HepG2 (cell line): Measurements from ENCODE around the gene LRBA. TPM values are rescaled to one million over a fixed set of nuclear protein-coding genes. Genes with fewer than 3 reads are reported as not detected.
A peak's percentile ranks its signal among the peaks of the same experiment; 100 is the strongest.

Experiments
- ATF5 ChIP-seq: sonication (generic); formaldehyde crosslinking; IDR thresholded peaks from 2 replicates; pipeline ENCODE4 v1.4.0; 2020; ENCODE audit warnings: mild to moderate bottlenecking, low read depth, missing genetic modification reagents
- CBFB ChIP-seq: sonication (generic); formaldehyde crosslinking; IDR thresholded peaks from 2 replicates; pipeline ENCODE4 v1.4.0; 2020; ENCODE audit warnings: missing genetic modification reagents
- HNRNPH1 ChIP-seq: fragments of 200-400 bp; formaldehyde crosslinking; optimal IDR thresholded peaks from 2 replicates; pipeline ENCODE3; 2017; ENCODE audit warnings: mild to moderate bottlenecking, low read depth, low read length
- KDM2A ChIP-seq: sonication (generic); formaldehyde crosslinking; IDR thresholded peaks from 2 replicates; pipeline ENCODE4 v1.4.0; 2020; ENCODE audit warnings: low read depth, missing genetic modification reagents, borderline replicate concordance
- MZF1 ChIP-seq: sonication (generic); formaldehyde crosslinking; IDR thresholded peaks from 2 replicates; pipeline ENCODE4 v1.8.1; 2023; ENCODE audit warnings: mild to moderate bottlenecking, missing genetic modification reagents, borderline replicate concordance
- NCOA1 ChIP-seq: sonication (generic); formaldehyde crosslinking; IDR thresholded peaks from 2 replicates; pipeline ENCODE4 v1.9.0; 2021; ENCODE audit warnings: missing genetic modification reagents
- PHF20 ChIP-seq: sonication (generic); formaldehyde crosslinking; IDR thresholded peaks from 2 replicates; pipeline ENCODE4 v1.5.0; 2020; ENCODE audit warnings: mild to moderate bottlenecking, missing genetic modification reagents
- RFXAP ChIP-seq: sonication (generic); formaldehyde crosslinking; IDR thresholded peaks from 2 replicates; pipeline ENCODE4 v1.4.0; 2020; ENCODE audit warnings: missing genetic modification reagents, borderline replicate concordance
- SIN3A ChIP-seq: IDR thresholded peaks from 2 replicates; pipeline ENCODE4 v1.6.1; 2011; ENCODE audit warnings: low read depth, mild to moderate bottlenecking, control low read depth, low read length, borderline replicate concordance
- SOX13 ChIP-seq, 3 experiments: fragments of 450-650 bp in 1 of 3; sonication (generic) in 1 of 3; formaldehyde crosslinking in 1 of 3; IDR thresholded peaks in 2 of 3; conservative IDR thresholded peaks in 1 of 3; 2 replicates each; pipeline versions ENCODE4 v1.5.0 to v1.6.1; 2016 to 2020; ENCODE audit warnings: antibody characterized with exemption in 1 of 3, mild to moderate bottlenecking in 1 of 3, missing compliant biosample characterization in 1 of 3, missing genetic modification reagents in 1 of 3, moderate library complexity in 1 of 3
- THAP8 ChIP-seq: sonication (generic); formaldehyde crosslinking; IDR thresholded peaks from 2 replicates; pipeline ENCODE4 v1.5.1; 2020; ENCODE audit warnings: missing genetic modification reagents, mild to moderate bottlenecking, borderline replicate concordance
- U2AF1 ChIP-seq: fragments of 200-400 bp; formaldehyde crosslinking; optimal IDR thresholded peaks from 2 replicates; pipeline ENCODE3; 2017; ENCODE audit warnings: mild to moderate bottlenecking, low read depth, low read length
- U2AF2 ChIP-seq: fragments of 200-400 bp; formaldehyde crosslinking; IDR thresholded peaks from 2 replicates; pipeline ENCODE4 v1.6.1; 2017; ENCODE audit warnings: low read depth, mild to moderate bottlenecking, low read length
- ZBTB42 ChIP-seq: sonication (generic); formaldehyde crosslinking; IDR thresholded peaks from 2 replicates; pipeline ENCODE4 v1.5.0; 2020; ENCODE audit warnings: mild to moderate bottlenecking, missing genetic modification reagents
- ZNF10 ChIP-seq: sonication (generic); formaldehyde crosslinking; IDR thresholded peaks from 2 replicates; pipeline ENCODE4 v1.4.0; 2020; ENCODE audit warnings: mild to moderate bottlenecking, low read depth, missing genetic modification reagents, borderline replicate concordance
- ZNF282 ChIP-seq: fragments of 450-650 bp; IDR thresholded peaks from 2 replicates; pipeline ENCODE4 v1.6.1; 2018; ENCODE audit not compliant: partially characterized antibody
- ZNF430 ChIP-seq: sonication (generic); formaldehyde crosslinking; IDR thresholded peaks from 2 replicates; pipeline ENCODE4 v1.9.0; 2021; ENCODE audit warnings: mild to moderate bottlenecking, missing genetic modification reagents
- ZNF660 ChIP-seq: sonication (generic); formaldehyde crosslinking; IDR thresholded peaks from 2 replicates; pipeline ENCODE4 v1.5.1; 2020; ENCODE audit warnings: mild to moderate bottlenecking, low read depth, missing genetic modification reagents, borderline replicate concordance
- ZNF709 ChIP-seq: sonication (generic); formaldehyde crosslinking; IDR thresholded peaks from 2 replicates; pipeline ENCODE4 v1.5.0; 2020; ENCODE audit warnings: mild to moderate bottlenecking, missing genetic modification reagents
- polyA plus RNA-seq, 8 experiments: library from polyadenylated mRNA; depleted of rRNA in 3 of 8; stranded (reverse) in 7 of 8; unstranded in 1 of 8; fragments of >200 nt; fragmentation: Illumina TruSeq in 4 of 8; extraction: Trizol in 4 of 8; gene quantifications; 2 replicates each; pipeline versions ENCODE4 v1.2.1 to v1.2.3, GENCODE V29; 2011 to 2016; ENCODE audit warnings: low read depth in 4 of 8, missing spikeins in 1 of 8, mixed read lengths in 1 of 8; ENCODE audit not compliant: insufficient read depth in 1 of 8
- total RNA-seq, 5 experiments: library from RNA; depleted of rRNA; stranded (reverse); fragments of >200 nt; fragmentation: Illumina TruSeq; extraction: Trizol; gene quantifications; 2 replicates each; pipeline ENCODE4 v1.2.3, GENCODE V29; 2016; ENCODE audit warnings: low read depth in 1 of 5
- TF ChIP-seq, protein P1 (sequence below): sonication (generic); formaldehyde crosslinking; IDR thresholded peaks from 2 replicates; pipeline ENCODE4 v1.8.1; 2023; ENCODE audit warnings: mild to moderate bottlenecking, missing genetic modification reagents
- TF ChIP-seq, protein P2 (sequence below): sonication (generic); formaldehyde crosslinking; IDR thresholded peaks from 2 replicates; pipeline ENCODE4 v1.4.0; 2020; ENCODE audit warnings: missing genetic modification reagents

Gene LRBA
- total and polyA plus RNA-seq, 2 of the 13 experiments (the other 11 are each of a cell fraction or from before 2014, with no cell fraction given), result 21.0 to 37.2 TPM

DNA sequence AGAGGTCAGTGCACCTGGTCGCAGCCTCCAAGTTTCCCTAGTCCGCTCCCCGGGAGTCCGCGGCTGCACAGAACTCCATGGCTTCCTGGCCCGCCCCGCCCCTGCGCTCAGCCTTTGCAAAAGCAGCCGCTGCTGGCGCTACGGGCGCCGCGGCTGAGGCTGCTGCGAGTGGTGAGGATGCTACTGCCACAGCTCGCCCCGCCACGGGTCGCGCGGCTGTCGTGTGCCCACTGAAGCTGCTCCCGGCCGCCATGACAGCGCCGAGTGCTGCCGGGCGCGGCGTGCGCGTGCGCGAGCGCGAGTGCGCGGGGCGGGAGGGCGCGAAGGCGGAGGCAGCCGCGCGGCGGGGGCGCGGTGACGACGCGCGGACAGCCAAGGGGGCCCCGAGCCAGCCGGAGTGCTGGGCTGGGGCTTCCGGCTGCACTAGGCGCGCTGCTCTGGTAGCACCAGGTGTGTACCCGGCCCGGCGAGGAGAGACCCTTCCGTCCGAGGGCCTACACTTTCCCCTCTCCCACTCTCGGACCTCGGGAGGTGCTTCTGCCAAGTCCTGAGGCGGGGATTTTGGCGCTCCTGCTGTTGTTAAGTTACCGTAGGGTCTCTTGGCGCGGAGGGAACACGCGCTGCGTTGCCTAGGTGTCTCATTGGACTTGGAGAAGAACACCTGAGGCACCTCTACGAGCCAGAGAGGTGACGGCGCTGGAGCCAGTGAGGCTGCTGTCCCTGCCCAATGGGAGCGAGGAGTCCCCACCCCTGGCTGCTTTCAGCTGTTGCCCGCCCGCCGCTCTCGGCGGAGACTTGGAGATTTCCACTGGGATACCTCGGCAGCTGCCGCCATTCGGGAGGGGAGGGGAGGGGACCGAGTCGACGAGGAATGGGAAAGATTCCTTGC lies 619 bp upstream of the LRBA start (continued):
- TF ChIP-seq, protein P1, sequence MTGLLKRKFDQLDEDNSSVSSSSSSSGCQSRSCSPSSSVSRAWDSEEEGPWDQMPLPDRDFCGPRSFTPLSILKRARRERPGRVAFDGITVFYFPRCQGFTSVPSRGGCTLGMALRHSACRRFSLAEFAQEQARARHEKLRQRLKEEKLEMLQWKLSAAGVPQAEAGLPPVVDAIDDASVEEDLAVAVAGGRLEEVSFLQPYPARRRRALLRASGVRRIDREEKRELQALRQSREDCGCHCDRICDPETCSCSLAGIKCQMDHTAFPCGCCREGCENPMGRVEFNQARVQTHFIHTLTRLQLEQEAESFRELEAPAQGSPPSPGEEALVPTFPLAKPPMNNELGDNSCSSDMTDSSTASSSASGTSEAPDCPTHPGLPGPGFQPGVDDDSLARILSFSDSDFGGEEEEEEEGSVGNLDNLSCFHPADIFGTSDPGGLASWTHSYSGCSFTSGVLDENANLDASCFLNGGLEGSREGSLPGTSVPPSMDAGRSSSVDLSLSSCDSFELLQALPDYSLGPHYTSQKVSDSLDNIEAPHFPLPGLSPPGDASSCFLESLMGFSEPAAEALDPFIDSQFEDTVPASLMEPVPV (CRISPR knock-in tag), result peak; percentile 90; the same call in 1 of the 2 replicates
- TF ChIP-seq KDM2A (CRISPR knock-in tag), result peak; percentile 41; the same call in 1 of the 2 replicates
- TF ChIP-seq PHF20 (CRISPR knock-in tag), result peak; percentile 17; the same call in 1 of the 2 replicates
- TF ChIP-seq THAP8 (CRISPR knock-in tag), result no peak; the same call in 1 of the 2 replicates
- TF ChIP-seq ZNF660 (CRISPR knock-in tag), result no peak
- TF ChIP-seq U2AF2, result no peak
- peak; percentile 75 for TF ChIP-seq ZNF709 (CRISPR knock-in tag)
- TF ChIP-seq, protein P2, sequence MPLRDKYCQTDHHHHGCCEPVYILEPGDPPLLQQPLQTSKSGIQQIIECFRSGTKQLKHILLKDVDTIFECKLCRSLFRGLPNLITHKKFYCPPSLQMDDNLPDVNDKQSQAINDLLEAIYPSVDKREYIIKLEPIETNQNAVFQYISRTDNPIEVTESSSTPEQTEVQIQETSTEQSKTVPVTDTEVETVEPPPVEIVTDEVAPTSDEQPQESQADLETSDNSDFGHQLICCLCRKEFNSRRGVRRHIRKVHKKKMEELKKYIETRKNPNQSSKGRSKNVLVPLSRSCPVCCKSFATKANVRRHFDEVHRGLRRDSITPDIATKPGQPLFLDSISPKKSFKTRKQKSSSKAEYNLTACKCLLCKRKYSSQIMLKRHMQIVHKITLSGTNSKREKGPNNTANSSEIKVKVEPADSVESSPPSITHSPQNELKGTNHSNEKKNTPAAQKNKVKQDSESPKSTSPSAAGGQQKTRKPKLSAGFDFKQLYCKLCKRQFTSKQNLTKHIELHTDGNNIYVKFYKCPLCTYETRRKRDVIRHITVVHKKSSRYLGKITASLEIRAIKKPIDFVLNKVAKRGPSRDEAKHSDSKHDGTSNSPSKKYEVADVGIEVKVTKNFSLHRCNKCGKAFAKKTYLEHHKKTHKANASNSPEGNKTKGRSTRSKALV, result peak; percentile 56; the same call in 1 of the 2 replicates
- TF ChIP-seq SOX13 (IDR thresholded peaks at IDR 0.05), result no peak
- TF ChIP-seq SOX13 (CRISPR knock-in tag; conservative IDR thresholded peaks at IDR 0.05 in 1 of 2, IDR thresholded peaks at IDR 0.05 in 1 of 2), result 0 out of 4 replicates have a peak, but pooled peaks of 1 of the 2 experiments have one; percentile 6
- no peak; the same call in 1 of the 2 replicates for TF ChIP-seq ZBTB42 (CRISPR knock-in tag)
- TF ChIP-seq ATF5, result no peak
- no peak for TF ChIP-seq ZNF10 (CRISPR knock-in tag)
- TF ChIP-seq HNRNPH1, result no peak
- peak; percentile 48; the same call in 1 of the 2 replicates for TF ChIP-seq ZNF430 (CRISPR knock-in tag)
- no peak; the same call in 1 of the 2 replicates for TF ChIP-seq CBFB (CRISPR knock-in tag)
- peak; percentile 67 for TF ChIP-seq U2AF1
- peak; percentile 63; the same call in 1 of the 2 replicates for TF ChIP-seq SIN3A
- 0 out of 2 replicates have a peak, but pooled peaks have one; percentile 11 for TF ChIP-seq NCOA1
- peak; percentile 68; the same call in 1 of the 2 replicates for TF ChIP-seq RFXAP (CRISPR knock-in tag)
- TF ChIP-seq MZF1 (CRISPR knock-in tag), result no peak
- TF ChIP-seq ZNF282, result no peak
